GM19023 (cell line): ENCODE measurements around the gene SERPIND1.

Experiments used
- ATAC-seq: cut with Tn5 transposase; IDR thresholded peaks from one replicate; pipeline ENCODE4 v1.9.1; 2021; ENCODE audit warnings: mild to moderate bottlenecking, moderate library complexity; ENCODE audit not compliant: unreplicated experiment

The SERPIND1 gene

GRCh38 chr22:20788627-20789344 lies 14.9 kb downstream of the SERPIND1 start:
- ATAC-seq, result no peak

- no peak for ATAC-seq
These were observed 18.5 kb downstream of the SERPIND1 start for GRCh38 chr22:20792221-20792965.

- ATAC-seq, result no peak
These were observed 19.2 kb downstream of the SERPIND1 start for GRCh38 chr22:20792966-20793728.

- ATAC-seq, result no peak
These were observed 20.1 kb downstream of the SERPIND1 start for GRCh38 chr22:20793748-20794649.

- ATAC-seq, result no peak
These were observed 20.9 kb downstream of the SERPIND1 start for GRCh38 chr22:20794650-20795413.

GRCh38 chr22:20796731-20797130 lies 22.8 kb downstream of the SERPIND1 start:
- no peak for ATAC-seq

GRCh38 chr22:20798218-20798617 lies 24.3 kb downstream of the SERPIND1 start:
- ATAC-seq, result no peak

- ATAC-seq, result no peak
These were observed 25.1 kb downstream of the SERPIND1 start for GRCh38 chr22:20798974-20799373.

- no peak for ATAC-seq
These were observed 25.5 kb downstream of the SERPIND1 start for GRCh38 chr22:20799449-20799848.

GRCh38 chr22:20802452-20802851 lies 28.5 kb downstream of the SERPIND1 start:
- ATAC-seq, result no peak

- no peak for ATAC-seq
These were observed 29.1 kb downstream of the SERPIND1 start for GRCh38 chr22:20802922-20803553.

GRCh38 chr22:20803696-20804324 lies 29.9 kb downstream of the SERPIND1 start:
- no peak for ATAC-seq

- ATAC-seq, result no peak
These were observed 30.7 kb downstream of the SERPIND1 start for GRCh38 chr22:20804650-20805049.

GRCh38 chr22:20805972-20806471 lies 32.1 kb downstream of the SERPIND1 start:
- no peak for ATAC-seq

- no peak for ATAC-seq
These were observed 33.4 kb downstream of the SERPIND1 start for GRCh38 chr22:20807315-20807752.

- no peak for ATAC-seq
These were observed 34.9 kb downstream of the SERPIND1 start for GRCh38 chr22:20808844-20809243.

- ATAC-seq, result no peak
These were observed 35.7 kb downstream of the SERPIND1 start for GRCh38 chr22:20809538-20810185.

GRCh38 chr22:20810645-20811044 lies 36.7 kb downstream of the SERPIND1 start:
- ATAC-seq, result no peak
